ENCODE measurements around the gene MNX1.

DNA sequence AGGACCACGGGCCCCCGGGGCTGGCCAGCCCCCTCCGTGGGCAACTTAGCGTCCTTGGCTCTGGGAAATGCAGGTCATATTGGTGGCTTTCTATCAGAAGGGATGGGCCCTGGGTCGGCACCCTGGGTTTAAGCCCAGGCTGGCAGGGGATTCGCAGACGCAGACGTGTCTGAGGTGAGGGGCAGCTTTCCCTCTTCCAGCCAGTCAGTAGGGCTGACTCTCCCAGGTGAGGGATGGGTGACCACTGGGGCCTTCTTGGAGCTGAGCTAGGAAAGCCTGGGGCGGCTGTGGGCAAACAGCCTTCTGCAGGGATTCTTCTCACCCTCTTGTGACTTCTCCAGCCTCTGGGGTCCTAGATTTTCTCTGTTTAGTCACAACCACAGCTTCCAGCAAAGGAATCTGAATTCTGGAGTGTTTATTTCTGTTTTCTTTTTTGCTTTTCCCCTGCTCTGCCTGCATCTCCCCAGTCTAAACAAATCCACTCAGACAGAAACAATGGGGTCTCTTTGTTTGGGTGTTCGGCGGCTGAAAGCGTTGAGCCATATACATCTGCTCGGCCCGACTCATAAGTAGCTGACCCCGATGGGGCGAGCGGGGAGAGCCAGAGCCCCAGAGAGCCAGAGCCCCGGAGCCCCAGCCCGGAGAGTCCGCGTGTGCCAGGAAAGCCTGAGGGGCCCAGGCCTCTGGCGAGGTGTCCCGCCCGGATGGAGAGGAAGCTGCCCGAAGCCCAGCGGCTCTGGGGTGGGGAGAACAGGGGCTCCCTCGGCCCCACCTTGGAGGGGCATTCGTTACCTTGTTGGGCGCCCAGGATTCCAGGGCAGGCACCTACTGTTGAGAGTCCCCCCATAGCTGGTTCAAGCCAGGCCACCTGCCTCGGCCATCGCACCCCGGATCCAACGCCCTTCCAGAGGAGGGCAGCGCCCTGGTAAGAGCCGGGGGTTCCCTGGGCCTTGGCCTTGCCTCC lies 2.0 kb downstream of the MNX1 start:
- TF ChIP-seq, protein P1, sequence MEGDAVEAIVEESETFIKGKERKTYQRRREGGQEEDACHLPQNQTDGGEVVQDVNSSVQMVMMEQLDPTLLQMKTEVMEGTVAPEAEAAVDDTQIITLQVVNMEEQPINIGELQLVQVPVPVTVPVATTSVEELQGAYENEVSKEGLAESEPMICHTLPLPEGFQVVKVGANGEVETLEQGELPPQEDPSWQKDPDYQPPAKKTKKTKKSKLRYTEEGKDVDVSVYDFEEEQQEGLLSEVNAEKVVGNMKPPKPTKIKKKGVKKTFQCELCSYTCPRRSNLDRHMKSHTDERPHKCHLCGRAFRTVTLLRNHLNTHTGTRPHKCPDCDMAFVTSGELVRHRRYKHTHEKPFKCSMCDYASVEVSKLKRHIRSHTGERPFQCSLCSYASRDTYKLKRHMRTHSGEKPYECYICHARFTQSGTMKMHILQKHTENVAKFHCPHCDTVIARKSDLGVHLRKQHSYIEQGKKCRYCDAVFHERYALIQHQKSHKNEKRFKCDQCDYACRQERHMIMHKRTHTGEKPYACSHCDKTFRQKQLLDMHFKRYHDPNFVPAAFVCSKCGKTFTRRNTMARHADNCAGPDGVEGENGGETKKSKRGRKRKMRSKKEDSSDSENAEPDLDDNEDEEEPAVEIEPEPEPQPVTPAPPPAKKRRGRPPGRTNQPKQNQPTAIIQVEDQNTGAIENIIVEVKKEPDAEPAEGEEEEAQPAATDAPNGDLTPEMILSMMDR (IDR thresholded peaks at IDR 0.05): no peak
- TF ChIP-seq POLR2AphosphoS5 (IDR thresholded peaks at IDR 0.05) (no peak), EP300 (IDR thresholded peaks at IDR 0.05) (no peak)
